GM23248 (cell line): Measurements from ENCODE around the gene NPAS2. TPM values are rescaled to one million over a fixed set of nuclear protein-coding genes. Genes with fewer than 3 reads are reported as not detected.

ENCODE experiments used
- DNase-seq: peaks from one replicate; pipeline ENCODE4 v3.0.0-alpha.2; 2015
- H2AFZ ChIP-seq: fragments of 200-600 bp; sonication (generic); 2 replicates; pipeline ENCODE4 v1.6.1; 2016; ENCODE audit warnings: antibody characterized with exemption
- H3F3A ChIP-seq: fragments of 200-600 bp; sonication (generic); 2 replicates; pipeline ENCODE4 v1.6.1; 2016; ENCODE audit warnings: mild to moderate bottlenecking, antibody characterized with exemption, mixed run types; ENCODE audit not compliant: insufficient read depth
- H3K27ac ChIP-seq: fragments of 200-600 bp; sonication (generic); 2 replicates; pipeline ENCODE4 v1.5.1; 2016; ENCODE audit warnings: mild to moderate bottlenecking
- H3K27me3 ChIP-seq: fragments of 200-600 bp; sonication (generic); replicated peaks from 2 replicates; pipeline ENCODE4 v1.6.1; 2016; ENCODE audit warnings: mild to moderate bottlenecking; ENCODE audit not compliant: insufficient read depth
- H3K36me3 ChIP-seq: fragments of 200-600 bp; sonication (generic); 2 replicates; pipeline ENCODE4 v1.6.1; 2016; ENCODE audit warnings: low read depth, mild to moderate bottlenecking
- H3K4me1 ChIP-seq: fragments of 200-600 bp; sonication (generic); 2 replicates; pipeline ENCODE4 v1.6.1; 2016; ENCODE audit warnings: mild to moderate bottlenecking; ENCODE audit not compliant: insufficient read depth
- H3K4me2 ChIP-seq: fragments of 200-600 bp; sonication (generic); one replicate; pipeline ENCODE4 v1.6.1; 2016; ENCODE audit warnings: mild to moderate bottlenecking; ENCODE audit not compliant: unreplicated experiment
- H3K4me3 ChIP-seq: fragments of 200-600 bp; sonication (generic); 2 replicates; pipeline ENCODE4 v1.5.1; 2016; ENCODE audit warnings: mild to moderate bottlenecking
- H3K79me2 ChIP-seq: fragments of 200-600 bp; sonication (generic); 2 replicates; pipeline ENCODE4 v1.6.1; 2016; ENCODE audit warnings: mild to moderate bottlenecking; ENCODE audit not compliant: insufficient read depth
- H3K9ac ChIP-seq: fragments of 200-600 bp; sonication (generic); 2 replicates; pipeline ENCODE4 v1.6.1; 2016; ENCODE audit warnings: mild to moderate bottlenecking
- H3K9me2 ChIP-seq: fragments of 200-600 bp; sonication (generic); 2 replicates; pipeline ENCODE4 v1.6.1; 2016; ENCODE audit warnings: mixed run types, mild to moderate bottlenecking, moderate library complexity; ENCODE audit not compliant: insufficient read depth
- H3K9me3 ChIP-seq: fragments of 200-600 bp; sonication (generic); one replicate; pipeline ENCODE4 v1.6.1; 2017; ENCODE audit warnings: low read depth
- H4K20me1 ChIP-seq: fragments of 200-600 bp; sonication (generic); 2 replicates; pipeline ENCODE4 v1.6.0; 2016; ENCODE audit not compliant: insufficient read depth
- EZH2 ChIP-seq: fragments of 200-600 bp; sonication (generic); IDR thresholded peaks from 2 replicates; pipeline ENCODE4 v1.6.1; 2018; ENCODE audit warnings: antibody characterized with exemption, mild to moderate bottlenecking; ENCODE audit not compliant: insufficient read depth, poor library complexity, severe bottlenecking
- EZH2phosphoT487 ChIP-seq: fragments of 200-600 bp; sonication (generic); IDR thresholded peaks from 2 replicates; pipeline ENCODE4 v1.6.1; 2018; ENCODE audit warnings: antibody characterized with exemption, moderate library complexity, mild to moderate bottlenecking, low read depth; ENCODE audit not compliant: insufficient read depth
- WGBS, 2 experiments: methylation state at CpG; one replicate each; pipeline ENCODE4 v1.1.6; 2015 to 2017; ENCODE audit warnings: low lambda C conversion rate in 2 of 2, low coverage in 1 of 2; ENCODE audit errors: missing lambda C conversion rate in 2 of 2; 5-methylcytosine and 5-hydroxymethylcytosine counted together
- in situ Hi-C: fragments of 300-500 bp; cut with MboI; formaldehyde crosslinking; loops from 2 replicates; pipeline ENCODE4 v1.15.0; 2020
- polyA plus RNA-seq: library from polyadenylated mRNA; unstranded; fragments of >200 nt; fragmentation: Nextera tagmentation; extraction: Ambion mirVana; gene quantifications from 2 replicates; pipeline ENCODE4 v1.2.1, GENCODE V29; 2016
- total RNA-seq: library from RNA; depleted of rRNA; stranded (reverse); fragments of >200 nt; shearing (Covaris generic); gene quantifications from 2 replicates; pipeline ENCODE4 v1.2.3, GENCODE V29; 2014

NPAS2 gene
- total and polyA plus RNA-seq, 2 experiments from 2014 or later: 3.8 to 10.8 TPM

DNA sequence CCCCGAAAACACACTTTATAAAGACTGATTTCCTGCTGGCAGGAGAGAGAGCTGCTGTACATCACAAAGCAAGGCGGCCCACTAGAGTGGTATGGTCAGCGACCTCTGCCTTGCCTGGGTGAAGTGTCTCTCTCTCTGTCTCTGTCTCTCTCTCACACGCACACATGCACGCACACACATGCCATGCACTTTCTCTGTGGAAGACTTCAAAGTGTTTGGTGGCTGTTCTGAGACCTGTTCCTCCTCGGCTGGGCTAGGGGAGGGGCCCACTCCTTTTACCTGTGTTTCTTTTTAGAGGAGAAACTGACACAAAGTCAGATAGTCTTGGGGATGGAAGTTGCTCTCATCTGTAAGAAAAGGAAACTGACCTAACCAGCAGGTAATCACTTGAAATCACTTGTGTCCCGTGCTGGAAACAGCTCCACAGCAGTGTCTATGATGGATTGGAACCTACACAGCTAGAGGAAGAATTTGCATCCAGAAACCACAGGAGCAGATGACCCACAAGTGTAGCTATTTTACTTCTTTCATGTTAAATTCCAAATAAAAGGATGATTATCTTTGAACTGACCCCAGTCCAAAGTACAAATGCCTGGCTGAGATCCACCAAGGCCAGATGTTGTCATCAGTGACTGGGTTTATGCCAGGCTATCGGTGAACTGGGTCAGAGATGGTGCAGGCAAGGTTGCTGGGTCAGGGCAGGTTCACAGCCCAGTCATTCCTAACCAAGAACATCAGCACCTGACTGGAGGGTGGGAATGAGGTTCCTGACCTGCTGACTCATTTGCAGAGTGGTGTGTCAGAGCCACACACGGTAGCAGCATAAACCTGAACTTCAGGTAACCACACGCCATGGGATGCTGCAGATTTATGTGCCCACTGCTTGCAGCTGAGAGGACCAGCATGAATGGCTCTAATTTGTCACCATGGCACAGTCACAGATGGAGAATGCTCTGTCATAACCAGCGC lies 63.0 kb downstream of the NPAS2 start:
- Histone ChIP-seq H3K79me2 (no peaks in the 10 kb centered on the region), H3K27me3 (no peaks in the 10 kb centered on the region), H3K9me2 (no peaks in the 10 kb centered on the region), H3K4me3 (no peak overlapping the region), H3K4me2 (no peak overlapping the region), H3K9ac (no peak overlapping the region), H3K36me3 (no peaks in the 10 kb centered on the region), H3K27ac (no peak overlapping the region), H3K9me3 (no peaks in the 10 kb centered on the region), H4K20me1 (no peaks in the 10 kb centered on the region), H3K4me1 (peaks cover 4% of the 10 kb centered on the region; the same call in 1 of the 2 replicates), H3F3A (0 out of 2 replicates have a peak, but pooled peaks cover 3% of the 10 kb centered on the region), H2AFZ (no peak overlapping the region)
- WGBS, 2 experiments: 85 to 89% methylated on average over 11 of the region's 11 CpGs
- no peak for TF ChIP-seq EZH2phosphoT487
- TF ChIP-seq EZH2: no peak
- in situ Hi-C loops: no loop called here
- no peak for DNase-seq

DNA sequence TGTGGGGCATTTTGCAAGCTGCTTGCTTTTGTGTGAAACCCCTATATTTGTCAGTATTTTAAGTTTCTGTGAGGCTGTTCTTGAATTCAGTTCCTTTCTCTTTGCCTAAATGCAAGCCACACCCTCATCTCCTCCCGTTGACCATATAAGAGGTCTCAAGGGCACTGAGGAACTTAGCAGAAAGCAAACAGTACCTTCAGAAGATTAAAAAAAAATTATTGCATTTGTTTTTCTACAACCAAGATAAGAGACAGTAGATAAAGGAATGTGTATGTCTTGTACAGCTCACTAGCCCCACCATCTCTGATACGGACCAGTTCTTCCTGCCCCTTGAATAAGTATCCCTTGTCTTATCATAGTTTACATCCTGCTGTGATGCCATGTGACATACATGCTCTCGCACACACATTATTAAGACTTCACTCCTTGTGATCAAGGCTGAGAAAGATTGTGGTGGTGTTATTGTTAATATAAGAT lies 64.2 kb downstream of the NPAS2 start:
- TF ChIP-seq EZH2 (no peak), EZH2phosphoT487 (no peak)
- no peak overlapping the region for H3K27ac ChIP-seq
- H3K4me3 ChIP-seq: no peak overlapping the region
- no peaks in the 10 kb centered on the region for H4K20me1 ChIP-seq
- DNase-seq: no peak
- in situ Hi-C loops: no loop called here
- H3K9ac ChIP-seq: no peak overlapping the region
- no peak overlapping the region for H3K4me2 ChIP-seq
- H3K36me3 ChIP-seq: no peaks in the 10 kb centered on the region
- no peaks in the 10 kb centered on the region for H3K27me3 ChIP-seq
- no peaks in the 10 kb centered on the region; the same call in 1 of the 2 replicates for H3K4me1 ChIP-seq
- no peaks in the 10 kb centered on the region for H3K9me2 ChIP-seq
- H3K9me3 ChIP-seq: no peaks in the 10 kb centered on the region
- H2AFZ ChIP-seq: no peak overlapping the region
- H3K79me2 ChIP-seq: no peaks in the 10 kb centered on the region
- H3F3A ChIP-seq: no peaks in the 10 kb centered on the region
- 74 to 75% methylated on average over 3 of the region's 3 CpGs for WGBS, 2 experiments

DNA sequence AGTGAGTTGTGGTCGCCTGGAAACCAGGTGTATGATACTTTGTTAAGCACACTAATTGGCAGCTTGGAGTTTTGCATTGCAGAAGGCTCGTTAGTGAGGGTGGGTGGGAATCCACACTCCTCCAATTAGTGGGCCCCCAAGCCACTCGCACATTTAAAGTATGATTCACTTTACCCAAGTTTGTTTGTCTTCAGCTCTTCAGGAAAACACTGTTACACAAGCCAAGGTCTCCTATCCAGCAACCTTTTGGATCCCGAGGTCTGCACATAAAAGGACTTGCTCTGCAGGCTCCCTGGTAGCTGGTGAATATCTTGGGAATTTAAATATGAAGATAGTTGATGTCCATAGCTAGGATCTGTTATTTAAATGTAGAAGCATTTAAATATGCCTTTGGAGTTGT lies 66.1 kb downstream of the NPAS2 start:
- no peak for DNase-seq
- H3K36me3 ChIP-seq: no peaks in the 10 kb centered on the region
- in situ Hi-C loops: no loop called here
- no peaks in the 10 kb centered on the region for H3K9me3 ChIP-seq
- no peak overlapping the region for H3K4me3 ChIP-seq
- TF ChIP-seq EZH2phosphoT487: no peak
- H2AFZ ChIP-seq: no peak overlapping the region
- H3K4me2 ChIP-seq: no peak overlapping the region
- no peaks in the 10 kb centered on the region; the same call in 1 of the 2 replicates for H3K4me1 ChIP-seq
- no peaks in the 10 kb centered on the region for H4K20me1 ChIP-seq
- H3K9me2 ChIP-seq: no peaks in the 10 kb centered on the region
- 78 to 82% methylated on average over 4 of the region's 4 CpGs for WGBS, 2 experiments
- no peaks in the 10 kb centered on the region for H3K27me3 ChIP-seq
- no peak overlapping the region for H3K27ac ChIP-seq
- H3F3A ChIP-seq: peaks cover under 1% of the 10 kb centered on the region; the same call in 1 of the 2 replicates
- no peaks in the 10 kb centered on the region for H3K79me2 ChIP-seq
- H3K9ac ChIP-seq: no peak overlapping the region

DNA sequence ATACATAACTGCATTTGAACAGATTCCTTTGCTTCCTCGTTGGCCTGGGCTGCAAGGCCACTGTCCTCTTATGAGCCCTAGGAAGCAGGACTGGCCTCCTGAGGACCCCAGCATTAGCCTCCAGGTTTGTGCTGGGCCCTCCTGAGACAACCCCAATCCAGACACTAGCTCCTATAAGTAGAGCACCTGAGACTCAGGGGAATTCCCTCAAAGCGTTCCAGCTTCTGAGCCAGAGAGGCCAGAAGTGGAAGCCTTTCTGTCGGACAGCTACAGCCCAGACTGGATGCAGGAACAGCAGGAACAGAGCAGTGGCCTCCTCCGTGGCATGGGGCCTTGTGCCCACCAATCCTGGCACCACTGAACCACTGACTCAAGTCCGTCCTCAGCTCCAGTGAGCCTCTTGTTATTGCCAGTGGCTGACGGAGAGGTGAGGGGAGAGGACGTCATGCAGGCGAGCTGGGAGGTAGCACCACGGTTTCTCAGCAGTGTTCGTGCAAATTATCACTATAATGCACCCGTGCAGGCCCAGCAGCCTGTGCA lies 67.2 kb downstream of the NPAS2 start:
- Histone ChIP-seq H4K20me1 (no peaks in the 10 kb centered on the region), H3K4me2 (no peak overlapping the region), H3K9ac (no peak overlapping the region), H3K4me3 (no peak overlapping the region), H3K9me2 (no peaks in the 10 kb centered on the region), H3K27me3 (no peaks in the 10 kb centered on the region), H3K79me2 (no peaks in the 10 kb centered on the region), H3K4me1 (peaks cover 9% of the 10 kb centered on the region), H2AFZ (no peak overlapping the region), H3K36me3 (no peaks in the 10 kb centered on the region), H3F3A (peaks cover 10% of the 10 kb centered on the region), H3K27ac (no peak overlapping the region), H3K9me3 (no peaks in the 10 kb centered on the region)
- WGBS, 2 experiments: 75 to 79% methylated on average over 11 of the region's 11 CpGs
- TF ChIP-seq EZH2phosphoT487 (no peak), EZH2 (no peak)
- in situ Hi-C loops: no loop called here
- no peak for DNase-seq
